Measurements from ENCODE around the gene MBD3L2B. TPM values are rescaled to one million over a fixed set of nuclear protein-coding genes. Genes with fewer than 3 reads are reported as not detected.
A peak's percentile ranks its signal among the peaks of the same experiment; 100 is the strongest.

MBD3L2B gene
- total and polyA plus RNA-seq, 8 donors: not detected

DNA sequence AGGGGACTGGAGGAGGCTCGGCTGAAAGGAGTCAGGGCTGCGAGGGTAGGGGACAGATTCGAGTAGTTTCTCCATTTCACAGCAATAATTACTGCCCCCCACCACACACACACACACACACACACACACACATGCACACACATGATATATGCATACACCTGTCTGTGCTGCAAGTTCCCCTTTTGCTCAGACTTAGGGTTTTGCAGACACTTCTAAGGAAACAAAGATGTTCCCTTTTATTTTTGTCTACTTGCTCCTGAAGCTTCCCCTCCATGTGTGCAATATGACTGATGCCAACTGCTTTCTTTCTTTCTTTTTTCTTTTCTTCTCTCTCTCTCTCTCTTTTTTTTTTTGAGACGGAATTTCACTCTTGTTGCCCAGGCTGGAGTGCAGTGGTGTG, 13.4 kb downstream of the MBD3L2B start:
- ATAC-seq (no peak), FAIRE-seq (no peak)
- H3K4me3 ChIP-seq: no peak overlapping the region

DNA sequence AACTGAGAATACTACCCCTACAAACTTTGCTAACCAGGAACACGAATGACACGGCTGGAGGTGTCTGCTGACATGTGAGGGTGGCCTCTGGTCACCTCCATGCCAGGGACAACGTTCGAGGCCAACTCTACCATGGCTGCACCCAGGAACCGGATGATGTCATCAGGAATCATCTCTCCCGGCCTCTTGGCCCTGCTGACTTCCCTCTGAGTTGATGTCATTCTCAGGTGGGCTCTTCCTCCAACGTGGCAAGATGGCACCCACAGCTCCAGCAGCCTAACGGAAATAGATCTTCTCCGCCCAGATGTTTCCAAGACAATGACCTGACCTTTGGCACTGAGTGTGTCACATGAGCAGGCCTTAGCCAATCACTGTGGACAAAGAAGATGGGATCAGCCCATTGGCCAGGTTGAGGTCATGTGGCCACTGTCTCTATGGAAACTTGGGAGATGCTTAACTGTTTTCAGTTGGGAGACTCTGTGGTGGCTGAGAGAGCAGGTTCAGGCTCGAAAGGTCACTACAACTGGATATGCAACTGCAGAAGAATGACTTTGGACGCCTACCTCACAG, 15.0 kb downstream of the MBD3L2B start:
- no peak overlapping the region for H3K4me3 ChIP-seq
- 57 to 79% methylated on average over 11 of the region's 11 CpGs for WGBS, 2 donors
- no peaks in the 10 kb centered on the region for H3K36me3 ChIP-seq
- intact Hi-C loops (cut with DNase I): no loop called here
- no peaks in the 10 kb centered on the region for H3K4me1 ChIP-seq
- DNase-seq: no peak
- no peak overlapping the region for H3K27ac ChIP-seq
- TF ChIP-seq, protein P1, sequence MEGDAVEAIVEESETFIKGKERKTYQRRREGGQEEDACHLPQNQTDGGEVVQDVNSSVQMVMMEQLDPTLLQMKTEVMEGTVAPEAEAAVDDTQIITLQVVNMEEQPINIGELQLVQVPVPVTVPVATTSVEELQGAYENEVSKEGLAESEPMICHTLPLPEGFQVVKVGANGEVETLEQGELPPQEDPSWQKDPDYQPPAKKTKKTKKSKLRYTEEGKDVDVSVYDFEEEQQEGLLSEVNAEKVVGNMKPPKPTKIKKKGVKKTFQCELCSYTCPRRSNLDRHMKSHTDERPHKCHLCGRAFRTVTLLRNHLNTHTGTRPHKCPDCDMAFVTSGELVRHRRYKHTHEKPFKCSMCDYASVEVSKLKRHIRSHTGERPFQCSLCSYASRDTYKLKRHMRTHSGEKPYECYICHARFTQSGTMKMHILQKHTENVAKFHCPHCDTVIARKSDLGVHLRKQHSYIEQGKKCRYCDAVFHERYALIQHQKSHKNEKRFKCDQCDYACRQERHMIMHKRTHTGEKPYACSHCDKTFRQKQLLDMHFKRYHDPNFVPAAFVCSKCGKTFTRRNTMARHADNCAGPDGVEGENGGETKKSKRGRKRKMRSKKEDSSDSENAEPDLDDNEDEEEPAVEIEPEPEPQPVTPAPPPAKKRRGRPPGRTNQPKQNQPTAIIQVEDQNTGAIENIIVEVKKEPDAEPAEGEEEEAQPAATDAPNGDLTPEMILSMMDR (IDR thresholded peaks at IDR 0.05): no peak
- no peaks in the 10 kb centered on the region for H3K9me3 ChIP-seq
- peaks cover 0 to 5% (median 0%) of the 10 kb centered on the region in 4 donors for H3K27me3 ChIP-seq
- FAIRE-seq: no peak
- ATAC-seq: no peak

More for the DNA sequence above, 13.4 kb downstream of the MBD3L2B start:
- Histone ChIP-seq H3K27ac (no peak overlapping the region), H3K9me3 (no peaks in the 10 kb centered on the region), H3K27me3 (no peaks in the 10 kb centered on the region), H3K36me3 (no peaks in the 10 kb centered on the region), H3K4me1 (no peaks in the 10 kb centered on the region)
- TF ChIP-seq, protein P1 (IDR thresholded peaks at IDR 0.05): no peak
- WGBS, 2 donors: 28 to 43% methylated on average over 4 of the region's 4 CpGs
- DNase-seq: no peak
- intact Hi-C loops (cut with DNase I): no loop called here

DNA sequence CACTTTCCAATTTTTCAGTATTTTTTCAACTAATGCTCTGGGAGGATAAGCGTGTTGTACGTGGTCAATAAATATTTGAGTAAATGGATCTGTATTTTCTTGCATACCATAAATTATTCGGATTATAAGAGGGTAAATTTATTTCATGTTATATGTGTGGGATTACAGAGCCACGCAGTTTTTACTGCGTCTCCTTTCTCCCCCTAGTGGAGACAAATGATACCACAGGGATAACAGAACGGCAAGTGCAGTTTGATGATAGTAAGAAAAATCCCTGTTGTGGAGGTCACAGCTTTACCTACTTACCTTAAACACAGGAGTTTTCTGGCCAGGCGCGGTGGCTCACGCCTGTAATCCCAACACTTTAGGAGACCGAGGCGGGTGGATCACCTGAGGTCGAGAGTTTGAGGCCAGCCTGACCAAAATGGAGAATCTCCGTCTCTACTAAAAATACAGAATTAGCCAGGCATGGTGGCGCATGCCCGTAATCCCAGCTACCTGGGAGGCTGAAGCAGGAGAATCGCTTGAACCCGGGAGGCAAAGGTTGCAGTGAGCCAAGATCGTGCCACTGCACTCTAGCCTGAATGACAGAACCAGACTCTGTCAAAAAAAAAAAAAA, 16.8 kb downstream of the MBD3L2B start:
- Histone ChIP-seq H3K27ac (no peak overlapping the region), H3K4me3 (no peak overlapping the region), H3K27me3 (peaks cover 0 to 5% (median 0%) of the 10 kb centered on the region in 4 donors), H3K4me1 (no peaks in the 10 kb centered on the region), H3K36me3 (no peaks in the 10 kb centered on the region), H3K9me3 (no peaks in the 10 kb centered on the region)
- ATAC-seq: peak in 3 of 4 donors; percentile 65 to 74 (median 67)
- WGBS, 2 donors: 46 to 50% methylated on average over 18 of the region's 18 CpGs
- TF ChIP-seq, protein P1 (IDR thresholded peaks at IDR 0.05): peak; percentile 23 to 86 (median 58)
- DNase-seq: no peak
- intact Hi-C loops (cut with DNase I): no loop called here
- no peak for FAIRE-seq

DNA sequence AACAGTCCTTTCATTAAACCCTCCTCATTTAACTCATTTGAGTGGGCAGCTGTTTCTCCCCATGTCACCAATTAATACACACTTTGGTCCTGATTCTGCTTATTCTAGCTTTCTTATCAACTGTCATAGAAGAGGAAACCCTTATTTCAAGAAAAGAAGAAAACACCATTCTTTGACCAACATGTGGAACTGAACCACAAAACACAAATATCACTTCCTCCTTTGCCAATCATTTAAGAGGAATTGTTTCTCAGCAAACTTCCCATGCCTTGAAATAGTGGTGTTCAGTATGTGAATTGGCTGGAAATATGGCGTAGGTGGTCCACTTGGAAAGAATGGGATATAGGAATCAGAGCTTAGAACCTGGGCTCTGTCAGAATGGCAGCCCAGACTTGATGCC, 20.4 kb downstream of the MBD3L2B start:
- peaks cover 0 to 5% (median 0%) of the 10 kb centered on the region in 4 donors for H3K27me3 ChIP-seq
- no peaks in the 10 kb centered on the region for H3K36me3 ChIP-seq
- intact Hi-C loops (cut with DNase I): no loop called here
- WGBS, 2 donors: 40 to 43% methylated on average over 1 of the region's 1 CpG
- FAIRE-seq: no peak
- no peaks in the 10 kb centered on the region for H3K9me3 ChIP-seq
- H3K4me1 ChIP-seq: no peaks in the 10 kb centered on the region
- no peak overlapping the region for H3K4me3 ChIP-seq
- H3K27ac ChIP-seq: no peak overlapping the region
- TF ChIP-seq, protein P1 (IDR thresholded peaks at IDR 0.05): no peak
- no peak for DNase-seq
- ATAC-seq: no peak

DNA sequence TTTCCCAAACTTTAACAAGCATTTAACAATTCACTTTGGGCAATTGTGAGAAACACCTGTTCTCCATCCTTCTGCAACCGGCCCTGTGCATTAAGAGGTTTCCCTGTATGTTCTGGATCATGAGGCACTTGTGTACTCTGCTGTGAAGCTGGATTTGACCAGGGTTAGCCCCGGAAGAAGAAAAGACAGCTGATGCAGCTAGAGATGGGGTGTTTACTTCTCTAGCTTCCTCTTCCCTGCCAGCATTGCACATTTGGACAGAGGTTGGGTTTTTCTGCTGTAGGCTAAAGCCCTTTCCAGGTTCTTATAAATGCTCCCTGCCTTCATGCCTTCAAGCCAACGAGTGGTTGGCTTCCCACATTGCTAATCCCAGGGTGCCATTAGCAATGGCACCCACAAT, 20.9 kb downstream of the MBD3L2B start:
- no peaks in the 10 kb centered on the region for H3K4me1 ChIP-seq
- WGBS, 2 donors: 45 to 51% methylated on average over 3 of the region's 3 CpGs
- no peaks in the 10 kb centered on the region for H3K9me3 ChIP-seq
- peaks cover 0 to 5% (median 0%) of the 10 kb centered on the region in 4 donors for H3K27me3 ChIP-seq
- no peak for FAIRE-seq
- no peak overlapping the region for H3K27ac ChIP-seq
- TF ChIP-seq, protein P1 (IDR thresholded peaks at IDR 0.05): no peak
- no peak overlapping the region for H3K4me3 ChIP-seq
- H3K36me3 ChIP-seq: no peaks in the 10 kb centered on the region
- intact Hi-C loops (cut with DNase I): no loop called here
- DNase-seq: no peak
- peak in 1 of 4 donors; percentile 64 for ATAC-seq

Data from pancreas (tissue), 10 donors.